GM18507 (cell line): ENCODE results near the gene SLC39A12.

Experiments
- DNase-seq: peaks from one replicate; pipeline ENCODE4 v3.0.0; 2011; ENCODE audit warnings: low read depth; ENCODE audit not compliant: insufficient read length; ENCODE audit errors: extremely low spot score
- FAIRE-seq: peaks from 2 replicates; lab custom pipeline; 2011; peaks lifted over from hg19 to GRCh38; lab: Jason Lieb, UNC

SLC39A12 gene

GRCh38 chr10:17959870-17960269 lies 8.2 kb downstream of the SLC39A12 start:
- FAIRE-seq (no peak), DNase-seq (no peak)

GRCh38 chr10:17961551-17962422 lies 10.1 kb downstream of the SLC39A12 start:
- DNase-seq (no peak), FAIRE-seq (no peak)

- FAIRE-seq: no peak
- no peak for DNase-seq
Measured at GRCh38 chr10:17963431-17963830, 11.7 kb downstream of the SLC39A12 start.

GRCh38 chr10:17965649-17966235 lies 14.0 kb downstream of the SLC39A12 start:
- FAIRE-seq (no peak), DNase-seq (no peak)

GRCh38 chr10:17974505-17974904 lies 22.8 kb downstream of the SLC39A12 start:
- FAIRE-seq: no peak
- no peak for DNase-seq

GRCh38 chr10:17980846-17981565 lies 29.3 kb downstream of the SLC39A12 start:
- FAIRE-seq (no peak), DNase-seq (no peak)

- FAIRE-seq (no peak), DNase-seq (no peak)
Measured at GRCh38 chr10:17981766-17982380, 30.2 kb downstream of the SLC39A12 start.

GRCh38 chr10:17984056-17984455 lies 32.3 kb downstream of the SLC39A12 start:
- DNase-seq: no peak
- FAIRE-seq: peak; percentile 33

- FAIRE-seq (no peak), DNase-seq (no peak)
Measured at GRCh38 chr10:17984563-17984962, 32.8 kb downstream of the SLC39A12 start.

GRCh38 chr10:17989908-17990767 lies 38.4 kb downstream of the SLC39A12 start:
- FAIRE-seq (peak; percentile 50), DNase-seq (no peak)

- DNase-seq: no peak
- FAIRE-seq: no peak
Measured at GRCh38 chr10:17992266-17992665, 40.5 kb downstream of the SLC39A12 start.

- FAIRE-seq: no peak
- DNase-seq: no peak
Measured at GRCh38 chr10:17993361-17993760, 41.6 kb downstream of the SLC39A12 start.

GRCh38 chr10:18000601-18001000 lies 48.9 kb downstream of the SLC39A12 start:
- FAIRE-seq: no peak
- no peak for DNase-seq

GRCh38 chr10:18005445-18005780 lies 53.7 kb downstream of the SLC39A12 start:
- DNase-seq (no peak), FAIRE-seq (no peak)

GRCh38 chr10:18005781-18006456 lies 54.2 kb downstream of the SLC39A12 start:
- FAIRE-seq: no peak

GRCh38 chr10:18008986-18009385 lies 57.3 kb downstream of the SLC39A12 start:
- FAIRE-seq (no peak), DNase-seq (no peak)

More at GRCh38 chr10:18005781-18006456, 54.2 kb downstream of the SLC39A12 start:
- DNase-seq: no peak

GRCh38 chr10:18010050-18010449 lies 58.3 kb downstream of the SLC39A12 start:
- FAIRE-seq: no peak
- no peak for DNase-seq

GRCh38 chr10:18020523-18020922 lies 68.8 kb downstream of the SLC39A12 start:
- no peak for DNase-seq
- no peak for FAIRE-seq
